Left lung (tissue), 10 donors: Measurements from ENCODE around the gene TRIM29. TPM values are rescaled to one million over a fixed set of nuclear protein-coding genes. Genes with fewer than 3 reads are reported as not detected.

ENCODE experiments used
- ATAC-seq: fragments of 200-7000 bp; cut with Tn5 transposase; one replicate; pipeline ENCODE4 v1.9.1; 2020; ENCODE audit warnings: moderate library complexity
- DNase-seq, 4 donors: peaks; one replicate each; pipeline ENCODE4 v3.0.0-alpha.2; 2013 to 2020
- H3K27ac ChIP-seq, 2 donors: fragments of 200-600 bp; sonication (generic) in 1 of 2; one replicate each; pipeline versions ENCODE4 v1.5.0 to v1.8.0; 2020 to 2021
- H3K27me3 ChIP-seq, 2 donors: fragments of 200-600 bp; sonication (generic) in 1 of 2; one replicate each; pipeline versions ENCODE4 v1.5.0 to v1.8.0; 2020 to 2021
- H3K36me3 ChIP-seq, 2 donors: fragments of 200-600 bp; sonication (generic) in 1 of 2; one replicate each; pipeline versions ENCODE4 v1.5.0 to v1.8.0; 2020 to 2021
- H3K4me1 ChIP-seq, 2 donors: fragments of 200-600 bp; one replicate each; pipeline ENCODE4 v1.8.0; 2021
- H3K4me3 ChIP-seq, 2 donors: fragments of 200-600 bp; sonication (generic) in 1 of 2; one replicate each; pipeline versions ENCODE4 v1.5.0 to v1.8.0; 2020 to 2021; ENCODE audit warnings: mild to moderate bottlenecking in 1 of 2
- H3K9me3 ChIP-seq, 2 donors: fragments of 200-600 bp; sonication (generic) in 1 of 2; one replicate each; pipeline versions ENCODE4 v1.5.0 to v1.8.0; 2020 to 2021
- CTCF ChIP-seq, 2 donors: fragments of 200-600 bp; sonication (generic) in 1 of 2; IDR thresholded peaks; one replicate each; pipeline versions ENCODE4 v1.5.0 to v1.8.0; 2021; ENCODE audit warnings: antibody characterized with exemption in 2 of 2
- intact Hi-C, 2 donors: fragments of 100-400 bp; cut with DNase I; formaldehyde crosslinking; loops; one replicate each; pipeline versions ENCODE4 v1.11.2 to v1.14.2; 2022
- polyA plus RNA-seq, 6 donors: library from polyadenylated mRNA; unstranded; fragments of 120-200 nt; gene quantifications; one replicate each; pipeline ENCODE4 v1.2.1, GENCODE V29; 2013; ENCODE audit not compliant: insufficient read length in 6 of 6
- total RNA-seq, 2 donors: library from RNA; stranded (reverse); fragmentation: NEBNext Ultra II Directional; extraction: Animal tissue kit (Norgen Biotek cat#: 25700); gene quantifications; one replicate each; pipeline ENCODE4 v1.2.1, GENCODE V29; 2021
- donor health status: DM: no; HTN: yes; CAD: no.
- donor health status: DM: no; HTN: no; CAD: no.

The TRIM29 gene
- total and polyA plus RNA-seq, 8 donors: 0.18 to 5.4 (median 0.56) TPM

GRCh38 chr11:120123946-120124345 is 14.0 kb downstream of the TRIM29 start:
- no peak for ATAC-seq
- no peak for TF ChIP-seq CTCF (IDR thresholded peaks at IDR 0.05)
- intact Hi-C loops: no loop called here

DNA sequence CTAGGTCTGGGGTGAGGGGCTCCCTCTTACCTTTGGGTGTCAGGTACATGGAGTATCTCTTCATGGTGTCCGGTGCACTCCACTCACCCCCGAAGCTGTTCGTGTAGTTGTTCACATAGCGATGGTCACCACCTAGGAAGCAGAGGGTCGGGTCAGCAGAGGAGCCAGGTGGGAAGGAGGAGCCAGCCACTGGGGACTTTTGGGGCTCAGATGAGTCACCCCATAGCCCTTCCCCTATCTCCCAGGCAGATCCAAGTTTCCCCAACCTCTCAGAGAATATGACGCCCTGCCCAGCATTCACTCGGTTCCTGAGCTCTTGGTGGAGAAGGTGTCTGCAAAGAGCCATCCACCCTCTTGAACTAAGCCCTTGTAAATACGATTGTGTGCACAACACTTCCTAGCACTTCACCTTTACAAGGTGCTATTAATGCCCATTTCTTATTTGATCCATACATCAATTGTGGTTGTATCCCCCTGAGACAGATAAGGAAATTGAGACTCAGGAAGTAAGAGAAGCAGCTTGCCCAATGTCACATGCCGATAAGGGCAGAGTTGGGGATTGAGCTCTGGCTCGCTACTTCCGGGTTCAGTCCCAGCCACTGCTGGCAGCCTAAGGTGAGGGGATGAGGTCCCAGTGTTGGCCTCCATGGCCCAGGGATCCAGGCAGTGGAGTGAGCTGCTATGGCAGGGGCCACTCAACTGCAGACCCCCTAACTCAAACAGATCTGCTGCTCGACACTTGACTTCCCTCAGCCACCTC is 14.8 kb downstream of the TRIM29 start:
- Histone ChIP-seq H3K27ac (no peak overlapping the region), H3K4me1 (no peaks in the 10 kb centered on the region), H3K27me3 (no peaks in the 10 kb centered on the region), H3K4me3 (no peak overlapping the region), H3K9me3 (no peaks in the 10 kb centered on the region), H3K36me3 (no peaks in the 10 kb centered on the region)
- intact Hi-C loops: no loop called here
- peak; percentile 38 for ATAC-seq
- peak in 1 of 4 donors; percentile 41 for DNase-seq
- TF ChIP-seq CTCF (IDR thresholded peaks at IDR 0.05): no peak

More at GRCh38 chr11:120123946-120124345, 14.0 kb downstream of the TRIM29 start:
- no peaks in the 10 kb centered on the region for H3K36me3 ChIP-seq
- H3K4me3 ChIP-seq: no peak overlapping the region
- no peaks in the 10 kb centered on the region for H3K4me1 ChIP-seq
- no peaks in the 10 kb centered on the region for H3K9me3 ChIP-seq
- no peak overlapping the region for H3K27ac ChIP-seq
- H3K27me3 ChIP-seq: no peaks in the 10 kb centered on the region
- peak in 1 of 4 donors; percentile 74 for DNase-seq

DNA sequence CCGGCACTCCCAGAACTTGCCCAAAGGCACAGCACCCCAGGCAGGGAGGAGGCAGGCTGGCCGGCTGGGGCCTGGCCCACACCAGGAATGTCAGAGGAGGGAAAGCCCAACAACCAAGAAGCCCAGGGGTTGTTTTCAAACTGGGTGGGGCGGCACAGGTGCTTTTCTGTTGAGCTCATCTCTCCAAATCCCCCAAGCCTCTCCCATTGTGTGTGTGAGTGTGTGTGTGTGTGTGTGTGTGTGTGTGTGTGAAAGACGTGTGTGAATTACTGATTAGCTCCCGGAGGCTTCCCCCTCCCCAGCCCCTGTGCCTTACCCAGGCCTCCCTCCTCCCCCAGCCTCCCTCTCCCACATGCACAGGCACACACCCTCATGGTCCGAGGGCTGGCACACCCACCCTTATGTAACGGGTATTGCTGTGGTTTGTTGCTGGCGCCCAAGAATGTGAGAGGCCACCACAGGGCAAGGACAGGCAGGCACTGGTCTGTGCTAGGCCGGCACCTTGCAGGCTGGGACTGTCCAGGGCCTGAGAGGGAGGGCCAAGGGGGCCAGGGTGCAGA is 15.9 kb downstream of the TRIM29 start:
- DNase-seq (peak in 2 of 4 donors; percentile 46 to 66), ATAC-seq (peak; percentile 84)
- TF ChIP-seq CTCF (IDR thresholded peaks at IDR 0.05): no peak
- no peak overlapping the region for H3K4me3 ChIP-seq
- H3K4me1 ChIP-seq: no peaks in the 10 kb centered on the region
- H3K27ac ChIP-seq: no peak overlapping the region
- intact Hi-C loops: no loop called here
- no peaks in the 10 kb centered on the region for H3K9me3 ChIP-seq
- H3K27me3 ChIP-seq: no peaks in the 10 kb centered on the region
- no peaks in the 10 kb centered on the region for H3K36me3 ChIP-seq

DNA sequence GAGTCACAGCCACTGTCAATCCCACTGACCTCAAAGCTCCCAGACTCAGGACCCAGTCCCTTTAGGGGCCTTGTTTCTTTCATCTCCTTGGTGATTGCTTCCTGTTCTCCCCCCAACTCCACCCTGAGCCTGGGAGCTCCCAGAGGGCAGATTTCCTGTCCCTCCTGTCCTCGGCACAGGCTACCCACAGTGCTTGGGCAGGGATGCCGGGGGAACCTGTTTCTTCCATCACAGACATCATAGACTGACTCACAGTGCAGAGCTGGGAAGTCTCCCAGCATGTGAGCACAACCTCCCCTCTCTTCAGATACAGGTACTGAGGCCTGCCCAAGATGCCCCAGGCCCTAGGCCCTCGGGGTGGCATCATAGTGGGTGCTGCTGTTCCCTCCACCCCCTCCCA is 16.6 kb downstream of the TRIM29 start:
- no peaks in the 10 kb centered on the region for H3K4me1 ChIP-seq
- no peak overlapping the region for H3K4me3 ChIP-seq
- TF ChIP-seq CTCF (IDR thresholded peaks at IDR 0.05): no peak
- ATAC-seq: peak; percentile 13
- intact Hi-C loops: no loop called here
- peak in 1 of 4 donors; percentile 55 for DNase-seq
- no peak overlapping the region for H3K27ac ChIP-seq
- H3K9me3 ChIP-seq: no peaks in the 10 kb centered on the region
- H3K36me3 ChIP-seq: no peaks in the 10 kb centered on the region
- H3K27me3 ChIP-seq: no peaks in the 10 kb centered on the region

- DNase-seq: peak in 1 of 4 donors; percentile 38
- TF ChIP-seq CTCF (IDR thresholded peaks at IDR 0.05): no peak
- intact Hi-C loops: no loop called here
Measured at GRCh38 chr11:120120805-120121335, 17.0 kb downstream of the TRIM29 start.

More at GRCh38 chr11:120120805-120121335, 17.0 kb downstream of the TRIM29 start:
- Histone ChIP-seq H3K4me3 (no peak overlapping the region), H3K27ac (no peak overlapping the region), H3K36me3 (no peaks in the 10 kb centered on the region), H3K27me3 (no peaks in the 10 kb centered on the region), H3K4me1 (no peaks in the 10 kb centered on the region), H3K9me3 (no peaks in the 10 kb centered on the region)
- ATAC-seq: no peak
